HG02610 (cell line): ENCODE results near the gene HMGB2.

Experiments
- ATAC-seq: cut with Tn5 transposase; IDR thresholded peaks from one replicate; pipeline ENCODE4 v1.9.1; 2021; ENCODE audit warnings: mild to moderate bottlenecking, moderate library complexity; ENCODE audit not compliant: unreplicated experiment

The HMGB2 gene

GRCh38 chr4:173334085-173334890 lies at the start of gene HMGB2:
TSS of gene HMGB2 (minus strand) at chr4:173334358. CDS start at chr4:173333649, 709 bp downstream.
- peak; percentile 95 for ATAC-seq

GRCh38 chr4:173382349-173382748 lies 48.2 kb upstream of the HMGB2 start:
- ATAC-seq = no peak

- no peak for ATAC-seq
These were observed 47.5 kb upstream of the HMGB2 start for GRCh38 chr4:173381610-173382009.

GRCh38 chr4:173380987-173381386 lies 46.8 kb upstream of the HMGB2 start:
- ATAC-seq = no peak

GRCh38 chr4:173379929-173380328 lies 45.8 kb upstream of the HMGB2 start:
- no peak for ATAC-seq

- no peak for ATAC-seq
These were observed 40.4 kb upstream of the HMGB2 start for GRCh38 chr4:173374588-173374987.

GRCh38 chr4:173371292-173372192 lies 37.4 kb upstream of the HMGB2 start:
- ATAC-seq = peak; percentile 15

- peak; percentile 71 for ATAC-seq
These were observed 36.5 kb upstream of the HMGB2 start, which contains the start of gene SAP30 for GRCh38 chr4:173370477-173371291. TSS of gene SAP30 (plus strand) at chr4:173370954. CDS start at chr4:173371183, 229 bp downstream.

GRCh38 chr4:173370130-173370476 lies 35.9 kb upstream of the HMGB2 start:
- no peak for ATAC-seq

GRCh38 chr4:173367946-173368345 lies 33.8 kb upstream of the HMGB2 start:
- no peak for ATAC-seq

- ATAC-seq = peak; percentile 27
These were observed 33.1 kb upstream of the HMGB2 start for GRCh38 chr4:173367285-173367684.

GRCh38 chr4:173365359-173365996 lies 31.3 kb upstream of the HMGB2 start:
- ATAC-seq = no peak

- no peak for ATAC-seq
These were observed 28.5 kb upstream of the HMGB2 start for GRCh38 chr4:173362666-173363065.

GRCh38 chr4:173360587-173361221 lies 26.5 kb upstream of the HMGB2 start:
- ATAC-seq = no peak

- ATAC-seq = no peak
These were observed 23.8 kb upstream of the HMGB2 start for GRCh38 chr4:173357939-173358338.

- no peak for ATAC-seq
These were observed 13.3 kb upstream of the HMGB2 start for GRCh38 chr4:173347467-173347866.

GRCh38 chr4:173346074-173346473 lies 11.9 kb upstream of the HMGB2 start:
- ATAC-seq = no peak

GRCh38 chr4:173345648-173346047 lies 11.5 kb upstream of the HMGB2 start:
- ATAC-seq = no peak

GRCh38 chr4:173343832-173344397 lies 9.8 kb upstream of the HMGB2 start:
- no peak for ATAC-seq

- no peak for ATAC-seq
These were observed 3.3 kb upstream of the HMGB2 start for GRCh38 chr4:173337463-173337862.
